HEK293T (cell line): Measurements from ENCODE around the gene SNX33.

Source experiments
- ARNT ChIP-seq: fragments of 450-650 bp; IDR thresholded peaks from 2 replicates; pipeline ENCODE4 v1.6.1; 2017; ENCODE audit warnings: mild to moderate bottlenecking
- CTBP1 ChIP-seq: fragments of 450-650 bp; IDR thresholded peaks from 2 replicates; pipeline ENCODE4 v1.6.1; 2016; ENCODE audit warnings: borderline replicate concordance
- ELF4 ChIP-seq: fragments of 450-650 bp; IDR thresholded peaks from 2 replicates; pipeline ENCODE4 v1.6.1; 2017; ENCODE audit warnings: antibody characterized with exemption
- FOXA1 ChIP-seq: fragments of 450-650 bp; IDR thresholded peaks from 2 replicates; pipeline ENCODE4 v1.6.1; 2016; ENCODE audit warnings: mild to moderate bottlenecking
- FOXK2 ChIP-seq: fragments of 450-650 bp; IDR thresholded peaks from 2 replicates; pipeline ENCODE4 v1.6.1; 2016; ENCODE audit warnings: mild to moderate bottlenecking
- FOXM1 ChIP-seq: fragments of 450-650 bp; IDR thresholded peaks from 2 replicates; pipeline ENCODE4 v1.6.1; 2017; ENCODE audit warnings: mild to moderate bottlenecking, borderline replicate concordance
- HDGF ChIP-seq: fragments of 450-650 bp; IDR thresholded peaks from 2 replicates; pipeline ENCODE4 v1.6.1; 2017; ENCODE audit warnings: antibody characterized with exemption, borderline replicate concordance
- L3MBTL2 ChIP-seq: fragments of 450-650 bp; conservative IDR thresholded peaks from 2 replicates; pipeline ENCODE4 v1.6.1; 2016; ENCODE audit warnings: mild to moderate bottlenecking
- LEF1 ChIP-seq: fragments of 450-650 bp; IDR thresholded peaks from 2 replicates; pipeline ENCODE4 v1.6.1; 2017; ENCODE audit warnings: mild to moderate bottlenecking, borderline replicate concordance
- SP1 ChIP-seq: fragments of 450-650 bp; IDR thresholded peaks from 2 replicates; pipeline ENCODE4 v1.6.1; 2017
- SUZ12 ChIP-seq: fragments of 450-650 bp; IDR thresholded peaks from 2 replicates; pipeline ENCODE4 v1.6.1; 2016; ENCODE audit warnings: mild to moderate bottlenecking
- TARDBP ChIP-seq: fragments of 450-650 bp; IDR thresholded peaks from 2 replicates; pipeline ENCODE4 v1.6.1; 2016

GRCh38 chr15:75704618-75705017 lies 56.9 kb downstream of the SNX33 start:
- no peak for TF ChIP-seq SP1
- TF ChIP-seq ARNT: no peak
- no peak for TF ChIP-seq L3MBTL2
- TF ChIP-seq FOXK2: no peak
- TF ChIP-seq ELF4: no peak
- TF ChIP-seq LEF1: no peak
- TF ChIP-seq HDGF: no peak
- TF ChIP-seq SUZ12: no peak
- no peak for TF ChIP-seq FOXM1
- no peak for TF ChIP-seq TARDBP
- no peak for TF ChIP-seq FOXA1
- no peak for TF ChIP-seq CTBP1
